PC-3 (cell line): Measurements from ENCODE around the gene SSR2.

Experiments
- CTCF ChIP-seq: fragments of 300-600 bp; sonication (generic); conservative IDR thresholded peaks from 2 replicates; pipeline ENCODE4 v1.5.1; 2017; ENCODE audit warnings: antibody characterized with exemption, low read depth, mild to moderate bottlenecking, low read length
- EZH2 ChIP-seq: fragments of 300-600 bp; sonication (generic); IDR thresholded peaks from one replicate; pipeline ENCODE4 v1.6.1; 2017; ENCODE audit warnings: antibody characterized with exemption, mild to moderate bottlenecking, low read length; ENCODE audit not compliant: unreplicated experiment

- no peak for TF ChIP-seq EZH2
- TF ChIP-seq CTCF: no peak
Observed at GRCh38 chr1:155975375-155976061, 45.2 kb downstream of the SSR2 start.
